Measurements from ENCODE around the gene CCSER1.
"Not testable (repeated sequence)": the region's sequence is repeated elsewhere in the genome, so short reads cannot be mapped to it uniquely, and the experiment has no call there.

CCSER1 gene

DNA sequence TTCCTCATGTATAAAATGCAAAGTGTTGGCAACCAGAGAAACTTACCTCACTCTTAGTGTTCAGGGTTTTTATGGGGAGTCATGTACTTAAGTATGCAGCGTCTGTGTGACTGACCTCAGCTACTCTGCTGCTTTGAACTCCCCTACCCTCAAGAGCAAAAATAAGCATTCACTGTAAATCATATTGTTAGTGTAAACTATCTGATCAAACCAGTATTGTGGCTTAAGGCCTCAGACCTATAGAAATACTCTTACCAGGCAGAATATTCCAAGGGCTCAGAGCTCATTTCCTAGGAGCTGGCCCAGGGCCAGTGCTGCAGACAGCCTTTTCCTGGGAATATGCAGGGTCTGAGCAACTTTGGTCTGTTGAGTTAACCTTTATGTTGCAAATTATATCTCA is 453.1 kb downstream of the CCSER1 start:
- DNase-seq, result no peak

DNA sequence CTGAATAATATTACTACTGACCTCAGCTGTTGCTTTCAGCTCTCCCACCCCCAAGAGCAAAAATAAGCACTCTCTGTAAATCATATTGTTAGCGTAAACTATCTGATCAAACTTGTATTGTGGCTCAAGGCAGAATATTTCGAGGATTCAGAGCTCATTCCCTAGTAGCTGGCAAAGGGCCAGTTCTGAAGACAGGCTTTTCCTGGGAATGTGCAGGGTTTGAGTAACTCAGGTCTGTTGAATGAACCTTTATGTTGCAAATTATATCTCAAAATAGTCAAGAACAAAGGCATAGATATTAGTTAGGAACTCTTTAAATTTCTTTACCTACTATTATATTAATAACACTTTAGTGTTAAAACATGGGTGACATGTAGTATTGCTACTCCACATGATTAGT is 454.9 kb downstream of the CCSER1 start:
- DNase-seq, result no peak

DNA sequence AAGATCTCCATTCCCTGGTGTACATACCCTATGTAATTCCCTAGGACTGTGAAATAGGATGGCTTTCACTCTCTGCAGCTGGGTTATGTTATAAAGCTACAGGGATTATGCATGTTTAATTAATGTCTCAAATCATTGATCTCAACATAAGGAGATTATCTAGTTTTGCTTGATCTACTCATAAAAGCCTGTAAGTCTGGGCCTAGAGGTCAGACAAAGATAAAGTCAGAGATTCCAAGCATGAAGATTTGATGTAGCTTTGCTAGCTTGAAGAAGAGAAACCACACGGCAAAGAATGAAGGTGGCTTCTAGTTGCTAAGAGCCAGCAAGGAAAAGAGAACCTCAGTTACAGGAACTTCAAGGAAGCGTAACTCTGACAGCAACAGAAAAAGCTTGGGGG is 456.9 kb downstream of the CCSER1 start:
- no peak for DNase-seq

DNA sequence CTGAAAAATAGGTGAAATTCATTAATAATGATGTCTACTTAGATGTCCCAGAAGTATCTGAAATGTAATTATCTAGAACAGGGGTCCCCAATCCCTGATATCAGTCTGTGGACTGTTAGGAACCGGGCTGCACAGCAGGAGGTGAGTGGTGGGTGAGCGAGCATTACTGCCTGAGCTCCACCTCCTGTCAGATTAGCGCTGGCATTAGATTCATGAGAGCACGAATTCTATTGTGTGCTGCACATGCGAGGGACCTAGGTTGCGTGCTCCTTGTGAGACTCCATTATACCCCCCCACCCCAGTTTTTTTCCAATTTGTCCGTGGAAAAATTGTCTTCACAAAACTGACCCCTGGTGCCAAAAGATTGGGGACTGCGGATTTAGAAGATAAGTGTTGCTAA is 458.8 kb downstream of the CCSER1 start:
- no peak for DNase-seq

DNA sequence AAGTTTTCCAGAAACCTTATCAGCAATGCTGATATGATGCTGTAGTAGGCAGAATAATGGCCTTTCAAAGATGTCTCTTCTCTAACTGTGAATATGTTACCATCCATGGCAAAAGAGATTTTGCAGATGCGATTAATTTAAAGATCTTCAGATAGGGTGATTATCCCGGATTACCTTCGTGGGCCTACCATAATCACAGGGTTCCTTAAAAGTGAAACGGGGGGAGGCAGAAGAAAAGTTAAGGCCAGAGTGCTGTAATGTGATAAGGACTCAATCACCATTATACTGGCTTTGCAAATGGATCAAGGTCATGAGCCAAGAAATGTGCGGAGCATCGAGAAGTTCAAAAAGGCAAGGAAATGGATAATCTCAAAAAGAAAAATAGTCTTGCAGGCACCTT is 459.6 kb downstream of the CCSER1 start:
- no peak for DNase-seq

DNA sequence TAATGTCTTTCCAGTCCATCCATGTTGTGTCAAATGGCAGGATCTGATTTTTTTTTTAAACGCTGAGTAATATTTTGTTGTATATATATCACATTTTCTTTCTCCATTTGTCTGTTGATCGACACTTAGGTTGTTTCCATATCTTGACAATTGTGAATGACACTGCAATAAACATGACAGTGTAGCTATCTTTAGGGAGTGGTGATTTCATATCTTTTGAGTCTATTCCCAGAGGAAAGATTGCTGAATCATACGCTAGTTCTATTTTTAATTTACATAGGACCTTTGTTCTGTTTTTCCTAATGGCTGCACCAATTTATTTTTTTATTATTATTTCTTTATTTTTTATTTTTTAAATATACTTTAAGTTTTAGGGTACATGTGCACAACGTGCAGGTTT is 470.7 kb downstream of the CCSER1 start:
- no peak for DNase-seq

DNA sequence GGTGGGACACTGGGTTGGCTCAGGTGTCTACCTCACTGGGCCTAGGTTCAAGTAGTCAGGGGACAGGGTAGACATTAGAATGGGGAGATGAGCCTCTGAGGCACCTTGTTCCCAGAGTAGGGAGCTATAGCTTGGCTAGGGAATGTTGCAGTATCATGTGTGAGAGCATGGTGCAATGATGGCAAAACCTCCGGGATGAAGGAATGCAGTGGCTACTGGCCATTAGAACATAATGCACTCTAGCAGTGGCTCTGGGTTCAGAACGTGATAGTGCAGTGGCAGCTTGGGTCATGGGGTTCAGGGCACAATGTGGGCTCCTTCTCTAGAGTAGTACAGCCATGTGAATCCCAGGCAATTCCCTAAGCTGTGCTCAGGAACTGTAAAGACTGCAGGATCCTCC is 471.5 kb downstream of the CCSER1 start:
- DNase-seq, result no peak

DNA sequence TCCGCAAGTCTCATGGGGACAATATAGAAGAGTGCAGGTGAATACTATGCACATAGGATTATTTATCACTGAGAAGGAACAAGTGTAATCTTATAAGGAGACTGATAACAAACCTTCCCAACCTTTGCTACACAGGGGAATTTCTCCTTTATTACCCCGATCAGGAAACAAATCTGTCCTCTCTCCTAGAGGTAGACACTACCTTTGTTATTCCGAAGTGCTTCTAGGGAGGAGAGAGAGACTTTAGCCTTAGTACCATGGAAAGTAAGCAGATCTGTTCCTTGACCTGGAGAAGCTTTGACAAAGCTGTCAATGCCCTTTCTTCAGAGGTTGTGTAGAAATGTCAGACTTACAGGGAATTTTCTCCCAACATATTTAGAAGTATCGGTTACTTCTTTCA is 475.5 kb downstream of the CCSER1 start:
- no peak for DNase-seq

GRCh38 chr4:90603540-90603939 is 476.3 kb downstream of the CCSER1 start:
- no peak for DNase-seq

- no peak for DNase-seq
Observed at GRCh38 chr4:90606781-90607180, 479.6 kb downstream of the CCSER1 start.

DNA sequence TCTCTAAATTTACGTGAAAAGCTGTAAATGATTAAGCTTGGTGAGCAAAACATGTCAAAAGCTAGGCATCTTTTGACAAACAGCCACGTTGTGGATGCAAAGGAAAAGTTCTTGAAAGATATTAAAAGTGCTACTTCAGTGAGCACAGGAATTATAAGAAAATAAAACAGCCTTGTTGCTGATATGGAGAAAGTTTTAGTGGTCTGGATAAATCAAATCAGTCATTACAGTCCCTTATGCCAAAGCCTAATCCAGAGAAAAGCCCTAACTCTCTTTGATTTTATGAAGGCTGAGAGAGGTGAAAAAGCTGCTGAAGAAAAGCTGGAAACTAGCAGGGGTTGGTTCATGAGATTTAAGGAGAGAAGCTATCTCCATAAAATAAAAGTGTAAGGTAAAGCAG is 487.2 kb downstream of the CCSER1 start:
- no peak for DNase-seq

- DNase-seq, result no peak
Observed at GRCh38 chr4:90621080-90621479, 493.9 kb downstream of the CCSER1 start.

DNA sequence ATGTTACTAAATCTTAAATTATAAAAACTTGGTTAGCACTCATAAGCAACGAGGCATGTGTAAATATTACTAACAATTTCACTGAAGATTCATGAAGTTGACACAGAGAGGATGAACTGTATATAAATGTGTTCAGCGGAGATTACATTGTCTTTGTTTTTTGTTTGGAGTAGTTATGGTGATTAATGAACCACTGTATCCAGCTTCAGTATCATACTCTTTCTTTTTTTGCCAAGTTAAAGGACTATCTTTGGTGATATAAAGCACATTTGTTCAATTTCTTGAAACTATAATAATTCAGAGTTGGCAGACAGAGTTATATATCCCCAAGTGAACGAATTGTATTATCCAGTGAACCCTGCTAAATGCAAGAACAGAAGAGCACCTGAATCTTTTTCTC is 497.6 kb downstream of the CCSER1 start:
- DNase-seq, result no peak

DNA sequence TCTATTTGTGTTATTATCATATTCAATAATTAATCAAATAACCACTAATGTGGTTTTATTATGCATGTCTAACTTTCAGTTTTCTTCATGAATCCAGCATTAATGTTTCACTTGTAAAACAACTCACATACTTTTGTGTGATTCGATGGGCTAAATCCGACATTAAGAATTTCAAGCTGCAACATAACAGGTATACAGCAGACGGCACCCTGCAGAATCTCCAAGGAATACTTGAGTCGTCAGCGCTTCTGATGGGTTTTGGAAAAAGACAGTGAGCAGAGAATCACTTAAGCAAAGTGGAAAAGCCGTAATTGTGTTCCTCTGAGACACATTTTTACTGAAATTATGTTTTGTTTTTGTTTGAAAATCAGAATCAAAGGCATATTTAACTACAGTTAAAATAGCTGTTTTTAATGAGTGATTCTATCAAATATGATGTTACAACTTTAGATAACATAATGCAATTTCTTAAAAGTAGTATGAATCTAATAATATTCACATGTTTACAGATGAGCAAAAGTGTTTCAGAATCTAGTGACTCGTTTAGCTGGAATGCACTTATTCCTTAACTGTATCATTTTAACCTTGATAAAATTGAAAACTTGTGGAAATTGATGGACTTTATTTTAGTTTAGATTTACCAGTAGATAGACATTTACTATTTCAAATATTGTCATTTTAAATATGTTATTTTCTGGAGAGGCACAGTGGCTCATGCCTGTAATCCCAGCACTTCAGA is 514.8 kb downstream of the CCSER1 start:
- DNase-seq, result no peak

- DNase-seq, result no peak
Observed at GRCh38 chr4:90643156-90643555, 516.0 kb downstream of the CCSER1 start.

- no peak for DNase-seq
Observed at GRCh38 chr4:90648311-90648710, 521.1 kb downstream of the CCSER1 start.

- no peak for DNase-seq
Observed at GRCh38 chr4:90648791-90649190, 521.6 kb downstream of the CCSER1 start.

DNA sequence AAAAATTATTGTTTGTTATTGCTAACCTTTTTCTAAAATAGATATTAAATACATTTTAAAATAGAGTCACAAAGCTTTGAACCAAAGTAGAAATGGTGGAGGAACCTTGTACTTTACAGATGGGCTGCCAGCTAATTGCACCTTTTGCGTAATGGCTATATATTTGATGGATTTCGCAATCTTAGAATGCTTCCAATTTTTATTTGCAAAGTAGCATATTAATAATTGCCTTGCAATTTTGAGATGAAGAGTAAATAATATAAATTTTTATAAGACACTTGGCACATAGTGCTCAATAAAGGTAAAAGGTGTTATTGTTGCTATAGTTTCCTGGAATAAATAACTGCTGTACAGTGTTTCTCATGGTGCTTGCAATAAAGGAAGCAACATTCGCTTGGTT is 533.5 kb downstream of the CCSER1 start:
- DNase-seq, result no peak

- no peak for DNase-seq
Observed at GRCh38 chr4:90670183-90670582, 543.0 kb downstream of the CCSER1 start.

- no peak for DNase-seq
Observed at GRCh38 chr4:90689739-90690138, 562.5 kb downstream of the CCSER1 start.

GRCh38 chr4:90695411-90695810 is 568.2 kb downstream of the CCSER1 start:
- DNase-seq, result no peak

DNA sequence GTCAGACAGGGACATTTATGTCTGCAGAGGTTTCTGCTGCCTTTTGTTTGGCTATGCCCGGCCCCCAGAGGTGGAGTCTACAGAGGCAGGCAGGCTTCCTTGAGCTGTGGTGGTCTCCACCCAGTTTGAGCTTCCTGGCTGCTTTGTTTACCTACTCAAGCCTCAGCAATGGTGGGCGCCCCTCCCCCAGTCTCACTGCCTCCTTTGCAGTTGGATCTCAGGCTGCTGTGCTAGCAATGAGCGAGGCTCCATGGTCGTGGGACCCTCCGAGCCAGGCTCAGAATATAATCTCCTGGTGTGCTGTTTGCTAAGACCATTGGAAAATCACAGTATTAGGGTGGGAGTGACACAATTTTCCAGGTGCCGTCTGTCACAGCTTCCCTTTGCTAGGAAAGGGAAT is 578.3 kb downstream of the CCSER1 start:
- not testable (repeated sequence) for DNase-seq

- no peak for DNase-seq
Observed at GRCh38 chr4:90715242-90715641, 588.0 kb downstream of the CCSER1 start.

DNA sequence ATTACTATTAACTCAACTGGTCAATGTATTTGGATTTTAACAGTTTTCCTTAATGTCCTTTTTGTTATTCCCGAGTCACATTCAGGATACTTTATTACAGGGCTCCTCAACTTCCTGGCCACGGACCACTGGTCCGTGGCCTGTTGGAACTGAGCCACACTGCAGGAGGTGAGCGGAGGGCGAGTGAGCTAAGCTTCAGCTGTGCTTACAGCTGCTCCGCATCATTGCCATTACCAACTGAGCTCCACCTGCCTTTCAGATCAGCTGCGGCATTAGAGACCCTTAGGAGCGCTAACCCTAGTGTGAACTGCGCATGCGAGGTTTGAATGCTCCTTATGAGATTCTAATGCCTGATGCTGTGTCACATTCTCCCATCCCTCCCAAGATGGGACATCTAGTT is 591.7 kb downstream of the CCSER1 start:
- no peak for DNase-seq

- no peak for DNase-seq
Observed at GRCh38 chr4:90727938-90728337, 600.7 kb downstream of the CCSER1 start.

GRCh38 chr4:90730752-90731151 is 603.6 kb downstream of the CCSER1 start:
- DNase-seq, result no peak
